Measurements from ENCODE around the gene OSBPL10.
"Not testable (repeated sequence)": the region's sequence is repeated elsewhere in the genome, so short reads cannot be mapped to it uniquely, and the experiment has no call there.

The OSBPL10 gene

GRCh38 chr3:31704591-31705179 lies 276.4 kb downstream of the OSBPL10 start:
- DNase-seq (ENCODE audit: low read depth in 2 of 2), result peak in 1 of 2 donors; percentile 12

GRCh38 chr3:31704156-31704555 lies 276.9 kb downstream of the OSBPL10 start:
- no peak for DNase-seq (ENCODE audit: low read depth in 2 of 2)

GRCh38 chr3:31701286-31701685 lies 279.8 kb downstream of the OSBPL10 start:
- DNase-seq (ENCODE audit: low read depth in 2 of 2), result no peak

DNA sequence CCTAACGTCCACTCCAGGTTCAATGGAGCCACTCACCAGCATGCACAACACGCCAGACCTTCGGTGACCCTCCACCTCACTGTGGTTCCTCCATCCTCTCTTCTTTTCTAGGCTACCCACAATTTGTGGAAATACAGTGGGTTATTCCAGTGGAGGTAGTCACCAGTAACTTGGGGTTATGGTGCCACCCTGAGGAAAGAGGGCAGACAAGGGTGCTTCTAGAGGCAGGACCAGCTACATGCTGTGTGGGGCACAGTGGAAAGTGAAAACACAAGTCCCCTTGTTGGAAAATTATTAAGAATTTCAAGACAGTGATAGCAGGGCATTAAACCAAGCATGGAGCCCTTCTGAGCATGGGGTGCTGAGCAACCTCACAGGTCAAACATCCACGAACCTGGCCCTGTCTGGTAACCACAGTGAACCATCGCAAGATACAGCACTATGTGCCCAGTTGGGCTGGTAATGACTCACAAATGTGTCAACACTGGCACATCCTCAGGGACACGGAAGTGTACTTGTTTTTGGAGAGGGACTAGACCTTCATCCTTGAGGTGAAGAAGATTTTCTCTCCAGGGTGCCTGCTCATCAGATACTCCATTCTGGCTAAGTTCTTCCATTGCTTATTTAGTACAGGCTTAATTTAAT lies 281.6 kb downstream of the OSBPL10 start:
- no peak for DNase-seq (ENCODE audit: low read depth in 2 of 2)

GRCh38 chr3:31696815-31697548 lies 284.1 kb downstream of the OSBPL10 start:
- DNase-seq (ENCODE audit: low read depth in 2 of 2), result no peak

DNA sequence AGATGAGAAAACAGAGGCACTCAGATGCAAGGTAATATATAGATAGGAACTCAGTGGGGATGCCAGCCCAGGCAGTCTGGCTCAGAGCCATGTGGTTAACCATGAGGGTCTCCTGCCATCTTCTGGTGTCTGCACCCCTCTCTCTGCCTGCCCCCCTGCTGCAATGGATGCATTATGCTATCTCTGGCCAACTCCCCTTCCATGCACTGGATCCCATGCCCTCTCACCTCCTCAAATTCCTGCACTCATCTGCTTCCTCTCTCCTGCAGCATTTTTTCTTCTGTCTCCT lies 285.1 kb downstream of the OSBPL10 start:
- DNase-seq (ENCODE audit: low read depth in 2 of 2), result no peak

DNA sequence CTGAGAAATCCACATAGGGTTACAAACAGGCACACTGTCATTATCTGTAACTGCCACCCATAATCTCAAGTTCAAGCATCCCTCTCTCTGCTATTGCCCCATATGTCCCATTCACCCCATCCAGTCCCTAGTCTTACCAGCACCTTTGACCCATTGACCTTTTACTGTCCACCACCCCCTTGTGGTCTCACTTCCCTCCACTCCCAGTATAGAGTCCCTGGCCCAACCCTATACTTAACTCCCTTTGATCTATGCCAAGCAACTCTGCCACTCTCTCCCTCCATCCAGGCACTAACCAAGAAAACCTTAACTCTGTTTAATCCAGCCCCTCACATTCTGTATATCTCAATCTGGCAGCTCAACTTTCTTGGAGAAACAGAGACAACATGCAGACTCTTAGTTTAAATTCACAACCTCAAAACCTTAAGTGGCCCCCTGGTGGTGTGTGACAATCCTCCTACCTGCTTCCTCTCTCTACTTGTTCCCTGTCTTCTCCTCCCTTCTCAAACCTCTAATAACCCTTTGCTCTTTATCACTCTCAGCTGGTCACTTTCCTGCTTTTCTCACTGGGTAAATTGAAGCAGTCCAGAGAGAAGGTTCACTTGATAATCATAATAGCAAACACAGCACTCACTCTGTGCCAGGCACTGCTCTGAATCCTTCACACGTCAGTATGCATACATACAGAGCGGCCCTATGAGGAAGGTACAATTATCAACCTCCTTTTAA lies 285.6 kb downstream of the OSBPL10 start:
- peak in 1 of 2 donors; percentile 22 for DNase-seq (ENCODE audit: low read depth in 2 of 2)

DNA sequence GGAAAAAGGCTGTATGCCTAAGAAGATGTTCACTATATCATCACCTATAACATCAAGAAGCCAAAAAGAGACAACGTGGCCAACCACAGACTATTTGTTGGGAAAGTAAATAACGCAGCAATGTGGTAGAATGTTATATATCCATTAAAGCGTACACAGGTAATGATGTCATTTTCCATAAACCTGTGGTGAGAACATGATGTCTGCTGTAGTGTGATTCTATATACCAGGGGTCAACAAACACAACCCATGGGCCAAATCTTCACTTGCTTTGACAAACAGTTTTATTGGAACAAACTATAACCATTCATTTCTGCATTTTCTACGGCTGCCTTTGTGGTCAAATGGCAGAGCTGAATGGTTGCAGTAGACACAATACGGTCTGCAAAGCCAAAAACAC lies 287.7 kb downstream of the OSBPL10 start:
- no peak for DNase-seq (ENCODE audit: low read depth in 2 of 2)

DNA sequence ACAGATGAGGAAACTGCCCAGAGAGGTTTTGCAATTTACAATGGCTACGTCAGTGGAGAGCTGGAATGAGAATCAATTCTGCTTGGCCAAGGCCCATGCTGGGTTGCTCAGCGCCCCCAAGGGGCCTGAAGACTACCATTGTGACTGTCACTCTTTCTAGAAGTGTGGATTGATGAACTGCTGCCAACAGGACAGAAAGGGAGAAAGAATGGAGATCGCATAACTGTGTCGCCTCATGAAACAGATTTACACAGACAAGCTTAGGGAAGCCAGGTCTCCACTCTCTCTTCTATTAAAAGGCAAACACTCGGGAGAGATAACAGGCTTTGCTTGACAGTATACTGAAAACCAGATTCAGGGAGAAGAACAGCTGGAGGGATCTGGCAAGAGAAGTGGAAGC lies 288.3 kb downstream of the OSBPL10 start:
- no peak for DNase-seq (ENCODE audit: low read depth in 2 of 2)

DNA sequence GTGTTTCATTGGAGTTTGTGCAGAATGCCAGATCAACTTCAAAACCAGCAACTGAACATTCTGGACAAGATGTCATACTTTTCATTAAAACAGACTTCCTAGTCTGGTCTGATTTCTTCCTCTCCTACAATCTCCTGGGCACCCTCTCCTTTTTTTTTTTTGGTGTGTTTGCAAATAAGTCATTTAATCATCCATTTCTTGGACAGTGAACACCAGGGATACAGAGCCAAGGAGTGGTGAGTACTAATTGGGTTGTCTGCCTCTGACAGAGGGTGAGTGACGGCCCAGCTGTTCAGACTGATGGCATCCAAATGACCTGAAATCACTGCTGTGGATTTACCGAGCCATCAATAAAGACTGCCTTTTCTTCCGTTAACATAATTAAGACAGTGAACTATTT lies 290.3 kb downstream of the OSBPL10 start:
- DNase-seq (ENCODE audit: low read depth in 2 of 2), result no peak

- not testable (repeated sequence) for DNase-seq (ENCODE audit: low read depth in 2 of 2)
Measured at GRCh38 chr3:31689523-31689922, 291.5 kb downstream of the OSBPL10 start.

GRCh38 chr3:31688984-31689383 lies 292.1 kb downstream of the OSBPL10 start:
- no peak for DNase-seq (ENCODE audit: low read depth in 2 of 2)

- no peak for DNase-seq (ENCODE audit: low read depth in 2 of 2)
Measured at GRCh38 chr3:31687020-31687802, 293.9 kb downstream of the OSBPL10 start.

- no peak for DNase-seq (ENCODE audit: low read depth in 2 of 2)
Measured at GRCh38 chr3:31680072-31680870, 300.8 kb downstream of the OSBPL10 start.

GRCh38 chr3:31676556-31676955 lies 304.5 kb downstream of the OSBPL10 start:
- DNase-seq (ENCODE audit: low read depth in 2 of 2), result no peak

DNA sequence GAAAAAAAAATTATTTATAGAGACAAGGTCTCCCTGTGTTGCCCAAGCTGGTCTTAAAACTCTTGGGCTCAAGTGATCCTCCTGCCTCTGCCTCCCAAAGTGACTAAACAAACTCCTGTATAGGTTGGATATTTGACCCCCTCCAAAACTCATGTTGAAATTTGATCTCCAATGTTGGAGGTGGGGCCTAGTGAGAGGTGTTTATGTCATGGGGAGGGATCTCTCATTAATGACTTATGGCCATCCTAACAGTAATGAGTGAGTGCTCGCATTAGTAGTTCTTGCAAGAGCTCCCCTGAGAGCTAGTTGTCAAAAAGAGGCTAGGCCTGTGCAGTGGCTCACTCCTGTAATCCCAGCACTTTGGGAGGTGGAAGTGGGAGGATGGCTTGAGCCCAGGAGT lies 307.1 kb downstream of the OSBPL10 start:
- DNase-seq (ENCODE audit: low read depth in 2 of 2), result no peak

- no peak for DNase-seq (ENCODE audit: low read depth in 2 of 2)
Measured at GRCh38 chr3:31671976-31672375, 309.1 kb downstream of the OSBPL10 start.

DNA sequence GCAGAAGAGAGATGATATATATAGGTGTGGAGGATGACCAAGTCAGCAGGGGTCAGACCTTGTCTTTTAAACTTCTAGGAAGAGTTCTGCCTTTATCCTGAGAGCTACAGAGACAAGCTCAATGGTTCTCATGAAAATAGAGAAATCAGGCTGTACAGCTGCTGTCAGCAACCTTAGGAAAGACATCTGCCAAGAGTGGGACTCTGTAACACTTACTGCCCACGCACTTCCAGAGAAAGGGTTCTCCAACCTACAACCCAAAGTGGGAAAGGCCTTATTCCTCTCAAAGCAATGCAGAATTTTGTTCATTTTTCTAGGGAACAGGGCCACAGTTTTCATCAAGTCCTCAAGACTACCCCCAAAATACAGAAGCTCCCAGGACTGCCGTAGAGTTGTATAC lies 309.6 kb downstream of the OSBPL10 start:
- DNase-seq (ENCODE audit: low read depth in 2 of 2), result no peak

GRCh38 chr3:31670722-31671121 lies 310.3 kb downstream of the OSBPL10 start:
- DNase-seq (ENCODE audit: low read depth in 2 of 2), result no peak

DNA sequence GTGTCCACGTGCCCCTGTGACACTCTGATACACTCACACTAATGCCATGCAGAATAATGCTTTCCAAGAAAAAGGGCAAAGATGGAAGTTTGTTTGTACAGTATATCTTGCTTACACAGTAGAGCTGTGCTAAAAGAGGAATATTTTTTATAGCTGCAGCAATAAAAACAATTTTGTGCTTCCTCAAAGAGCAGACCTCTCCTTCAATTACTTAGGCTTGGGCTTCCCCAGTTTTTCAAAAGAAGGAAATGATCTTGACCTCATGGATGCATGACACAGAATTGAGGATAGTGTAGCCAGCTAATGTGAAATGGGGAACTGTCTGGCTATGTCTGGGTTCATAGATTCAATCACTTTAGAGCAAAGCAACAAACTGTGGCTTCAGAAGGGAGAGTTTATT lies 310.9 kb downstream of the OSBPL10 start:
- no peak for DNase-seq (ENCODE audit: low read depth in 2 of 2)

- no peak for DNase-seq (ENCODE audit: low read depth in 2 of 2)
Measured at GRCh38 chr3:31668242-31668641, 312.8 kb downstream of the OSBPL10 start.
